CD4-positive, alpha-beta T cell treated with Interleukin-2 at 100 ng/mL for 4 hours (primary cell): ENCODE data around the gene NAT8L.
"Not testable (repeated sequence)": the region's sequence is repeated elsewhere in the genome, so short reads cannot be mapped to it uniquely, and the experiment has no call there.

Source experiments
- DNase-seq: peaks from one replicate; pipeline ENCODE4 v3.0.0-alpha.2; 2020; ENCODE audit warnings: low spot score

The NAT8L gene

GRCh38 chr4:2059046-2059725 lies at the start of gene NAT8L:
Gene NAT8L, plus strand, starts transcription at chr4:2059327. Its CDS starts 185 bp downstream, at chr4:2059512.
- DNase-seq = no peak

- DNase-seq = peak; percentile 49
Observed at GRCh38 chr4:2009651-2010233, 49.4 kb upstream of the NAT8L start.

- DNase-seq = no peak
Observed at GRCh38 chr4:2011583-2011982, 47.5 kb upstream of the NAT8L start.

DNA sequence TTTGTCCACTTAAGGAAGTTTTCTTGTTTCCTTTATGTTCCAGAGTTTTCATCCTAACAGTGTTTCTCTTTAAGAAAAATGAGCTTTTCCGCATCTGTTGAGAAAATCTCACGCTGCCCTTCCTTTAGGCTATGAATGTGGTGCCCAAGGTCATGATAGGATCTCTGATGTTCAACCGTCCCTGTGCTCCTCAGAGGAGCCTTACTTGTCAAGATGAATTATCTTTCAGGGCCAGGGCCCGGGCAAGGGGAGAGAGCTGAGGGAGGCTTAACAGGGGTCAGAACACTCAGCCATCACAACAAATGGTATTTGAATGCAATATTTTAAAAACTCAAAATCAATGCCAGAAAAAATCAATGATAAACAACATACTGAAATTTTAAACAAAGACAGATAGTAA lies 44.1 kb upstream of the NAT8L start:
- DNase-seq = no peak

GRCh38 chr4:2021358-2022018 lies 37.6 kb upstream of the NAT8L start:
- DNase-seq = not testable (repeated sequence)

- DNase-seq = no peak
Observed at GRCh38 chr4:2024683-2025082, 34.4 kb upstream of the NAT8L start.

- DNase-seq = no peak
Observed at GRCh38 chr4:2025817-2026216, 33.3 kb upstream of the NAT8L start.

GRCh38 chr4:2027120-2027519 lies 32.0 kb upstream of the NAT8L start:
- not testable (repeated sequence) for DNase-seq

GRCh38 chr4:2031161-2031560 lies 28.0 kb upstream of the NAT8L start:
- DNase-seq = not testable (repeated sequence)

GRCh38 chr4:2036327-2036726 lies 22.8 kb upstream of the NAT8L start:
- DNase-seq = no peak

GRCh38 chr4:2036866-2037265 lies 22.3 kb upstream of the NAT8L start:
- no peak for DNase-seq

DNA sequence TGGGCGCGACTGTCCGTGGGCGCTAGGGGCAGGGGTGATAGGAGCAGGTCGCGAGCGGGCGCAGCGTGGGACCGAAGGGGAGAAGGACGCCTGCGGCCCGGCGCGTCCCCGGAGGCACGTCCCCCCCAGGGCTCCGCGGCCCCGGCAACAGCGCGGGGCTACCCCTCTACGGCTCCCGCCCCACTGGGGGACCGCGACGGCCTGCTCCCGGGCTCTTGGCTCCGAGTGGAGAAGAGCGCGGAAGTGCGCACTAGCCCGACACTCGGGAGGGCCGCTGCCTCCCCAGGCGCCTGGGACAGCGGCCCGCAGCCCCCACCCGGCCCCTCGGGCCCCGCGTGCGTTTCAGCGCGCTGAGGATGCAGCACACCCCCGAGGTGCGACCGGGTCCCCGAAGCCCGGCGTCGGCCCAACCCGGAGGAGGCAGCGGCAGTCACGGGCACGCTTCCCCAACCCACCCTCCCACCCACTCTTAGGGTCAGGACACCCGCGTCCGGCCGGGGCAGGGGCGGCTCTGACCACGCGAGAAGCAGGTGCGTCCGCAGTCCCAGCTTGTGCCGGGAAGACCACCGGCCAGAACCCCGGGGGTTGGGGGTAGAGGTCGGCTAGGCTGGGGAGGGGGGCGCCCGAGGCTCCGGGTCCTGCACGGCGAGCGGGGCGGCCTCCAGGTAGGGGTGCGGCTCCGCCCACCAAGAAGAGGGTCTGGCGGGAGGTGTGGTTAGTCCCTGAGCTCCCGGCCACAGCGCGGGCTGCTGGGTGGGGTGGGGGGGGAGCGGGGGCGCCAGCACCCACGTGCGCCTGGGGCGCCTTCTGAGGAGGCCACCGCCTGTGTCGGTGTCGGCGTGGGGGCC lies 18.5 kb upstream of the NAT8L start:
- DNase-seq = no peak

DNA sequence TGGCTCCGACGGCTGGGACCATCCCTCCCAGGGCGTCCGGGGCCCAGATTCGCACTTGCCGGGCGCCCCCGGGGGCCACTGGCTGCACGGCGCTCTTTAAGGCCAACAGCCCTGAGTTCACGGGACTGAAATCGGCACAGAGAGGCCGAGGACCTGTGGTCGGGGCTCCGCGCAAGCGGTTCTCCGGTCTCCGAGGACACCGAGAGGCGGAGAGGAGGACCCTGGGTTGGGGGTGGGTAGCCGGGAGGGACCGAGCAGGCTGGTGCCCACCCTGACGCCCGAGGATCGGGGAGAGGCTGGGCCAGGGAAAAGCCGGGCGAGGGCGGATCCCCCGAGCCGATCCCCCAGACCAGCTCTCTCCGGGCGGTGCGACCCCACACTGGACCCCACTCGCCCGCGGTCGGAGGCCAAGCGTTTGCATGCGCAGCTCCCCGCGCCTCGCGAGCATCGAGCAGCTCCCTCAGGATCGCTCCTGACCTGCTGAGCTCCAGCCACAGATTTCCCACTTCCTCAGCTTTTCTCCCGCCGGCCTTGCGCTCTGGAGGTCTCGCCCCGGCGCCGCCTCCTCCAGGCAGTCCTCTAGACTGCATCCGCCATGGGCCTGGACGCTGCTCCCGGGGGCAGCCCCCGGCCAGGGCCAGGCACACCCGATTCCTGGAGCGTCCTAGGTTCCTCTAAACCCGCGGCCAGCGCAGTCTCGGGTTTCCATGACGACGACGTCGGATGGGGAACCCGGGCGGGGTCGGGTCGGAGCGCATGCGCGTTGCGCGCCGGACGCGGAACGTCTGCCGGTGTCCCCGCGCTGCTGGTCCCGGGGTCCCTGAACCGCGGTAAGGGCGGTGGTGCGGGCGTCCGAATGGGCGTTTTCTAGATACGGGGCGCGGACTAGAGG lies 17.6 kb upstream of the NAT8L start:
- peak; percentile 89 for DNase-seq

DNA sequence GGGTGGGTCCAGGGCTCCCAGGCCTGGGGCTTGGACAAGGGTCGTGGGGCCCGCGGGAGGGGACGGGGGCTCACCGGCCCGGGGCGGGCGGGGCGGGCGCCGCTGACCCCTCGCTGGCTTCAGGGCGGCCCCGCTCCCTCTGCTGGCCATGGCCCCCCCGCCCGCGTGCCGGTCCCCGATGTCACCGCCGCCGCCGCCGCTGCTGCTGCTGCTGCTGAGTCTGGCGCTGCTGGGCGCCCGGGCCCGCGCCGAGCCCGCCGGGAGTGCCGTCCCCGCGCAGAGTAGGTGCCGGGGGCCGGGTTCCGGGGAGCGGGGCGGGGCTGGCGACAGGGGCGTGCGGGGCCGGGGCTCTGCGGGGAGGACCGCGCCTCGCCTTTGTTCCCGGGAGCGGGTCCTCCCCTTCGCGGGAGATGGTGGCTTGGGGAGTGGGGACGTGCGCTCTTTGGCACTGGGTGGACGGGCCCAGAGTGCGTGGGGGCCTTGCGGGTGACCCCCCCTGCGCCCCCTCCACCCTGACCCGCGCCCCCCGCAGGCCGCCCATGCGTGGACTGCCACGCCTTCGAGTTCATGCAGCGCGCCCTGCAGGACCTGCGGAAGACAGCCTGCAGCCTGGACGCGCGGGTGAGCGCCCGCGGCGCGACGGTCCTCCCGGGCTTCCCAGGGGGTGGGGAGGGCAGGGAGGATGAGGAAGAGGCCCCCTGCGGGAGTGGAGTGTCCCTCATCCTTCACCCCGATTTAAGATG lies 16.8 kb upstream of the NAT8L start:
- DNase-seq = peak; percentile 30

DNA sequence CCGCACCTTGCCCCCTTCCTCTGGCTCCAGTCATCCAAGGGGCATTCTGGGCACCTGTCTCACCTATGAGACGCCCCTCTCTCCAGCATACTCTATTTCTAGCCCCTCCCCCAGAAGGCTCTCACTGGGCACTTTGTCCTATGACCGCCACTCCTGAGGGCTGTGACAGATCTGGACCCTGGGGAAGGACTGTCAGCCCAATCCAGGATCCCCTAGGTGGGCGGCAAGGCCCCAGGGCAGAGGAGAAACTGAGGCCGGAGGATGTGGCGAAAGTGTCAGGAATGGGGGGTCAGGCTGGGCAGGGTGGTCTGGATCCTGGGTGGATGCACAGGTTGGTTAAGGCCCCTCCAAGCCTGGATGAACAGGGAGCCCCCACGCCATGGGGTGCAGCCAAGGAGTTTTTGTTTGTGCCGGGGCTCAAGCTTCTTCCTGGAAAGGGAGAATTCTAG lies 16.2 kb upstream of the NAT8L start:
- no peak for DNase-seq

- no peak for DNase-seq
Observed at GRCh38 chr4:2043396-2044118, 15.6 kb upstream of the NAT8L start.

GRCh38 chr4:2044119-2044485 lies 15.0 kb upstream of the NAT8L start:
- DNase-seq = no peak

DNA sequence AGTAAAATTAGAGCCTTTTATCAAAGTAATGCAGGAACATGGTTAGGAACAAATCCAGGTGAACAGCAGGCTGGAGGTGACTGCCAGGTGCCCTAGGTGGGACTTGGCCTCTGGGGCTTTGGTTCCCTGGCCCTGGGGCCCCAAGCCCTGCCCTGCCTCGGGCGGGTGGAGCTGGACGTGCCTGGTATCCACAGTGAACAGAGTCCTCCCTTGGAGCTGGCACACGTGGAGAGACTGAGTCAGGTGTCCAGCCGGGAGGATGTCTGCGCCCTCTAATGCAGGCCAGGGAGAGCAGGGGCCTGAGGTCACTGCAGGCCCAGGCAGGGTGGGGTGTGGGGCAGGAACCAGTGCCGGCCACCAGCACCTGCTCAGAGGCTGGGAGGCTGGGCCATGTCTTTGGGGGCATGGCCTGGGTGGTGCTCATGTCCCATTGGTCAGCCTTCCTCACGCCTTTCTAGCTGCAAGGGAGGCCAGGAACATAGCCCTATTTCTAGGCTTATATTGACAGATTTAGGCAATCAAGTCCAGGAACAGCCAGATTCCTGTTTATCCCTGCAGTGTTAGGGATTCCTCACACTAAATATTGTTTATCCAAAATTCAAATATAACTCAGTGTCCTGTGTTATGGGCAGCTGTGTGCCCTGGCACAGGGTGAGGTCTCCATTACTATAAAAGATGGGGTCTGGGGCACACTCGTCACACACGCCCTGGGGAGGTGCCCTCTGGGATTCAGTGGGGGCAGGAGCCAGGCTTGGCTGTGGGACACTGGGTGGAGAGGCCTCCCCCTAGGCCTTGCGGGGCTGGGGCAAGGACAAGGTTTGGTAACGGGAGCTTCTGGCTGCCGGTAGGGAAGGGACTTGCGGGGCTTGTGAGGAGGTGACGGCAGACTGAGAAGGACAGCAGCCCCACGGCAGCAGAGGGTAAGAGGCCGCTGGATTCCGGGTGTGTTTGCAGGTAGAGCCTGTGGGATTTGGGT lies 14.3 kb upstream of the NAT8L start:
- DNase-seq = no peak

- no peak for DNase-seq
Observed at GRCh38 chr4:2045518-2045951, 13.6 kb upstream of the NAT8L start.
